Measurements from ENCODE around the gene C1orf226.

Gene C1orf226

DNA sequence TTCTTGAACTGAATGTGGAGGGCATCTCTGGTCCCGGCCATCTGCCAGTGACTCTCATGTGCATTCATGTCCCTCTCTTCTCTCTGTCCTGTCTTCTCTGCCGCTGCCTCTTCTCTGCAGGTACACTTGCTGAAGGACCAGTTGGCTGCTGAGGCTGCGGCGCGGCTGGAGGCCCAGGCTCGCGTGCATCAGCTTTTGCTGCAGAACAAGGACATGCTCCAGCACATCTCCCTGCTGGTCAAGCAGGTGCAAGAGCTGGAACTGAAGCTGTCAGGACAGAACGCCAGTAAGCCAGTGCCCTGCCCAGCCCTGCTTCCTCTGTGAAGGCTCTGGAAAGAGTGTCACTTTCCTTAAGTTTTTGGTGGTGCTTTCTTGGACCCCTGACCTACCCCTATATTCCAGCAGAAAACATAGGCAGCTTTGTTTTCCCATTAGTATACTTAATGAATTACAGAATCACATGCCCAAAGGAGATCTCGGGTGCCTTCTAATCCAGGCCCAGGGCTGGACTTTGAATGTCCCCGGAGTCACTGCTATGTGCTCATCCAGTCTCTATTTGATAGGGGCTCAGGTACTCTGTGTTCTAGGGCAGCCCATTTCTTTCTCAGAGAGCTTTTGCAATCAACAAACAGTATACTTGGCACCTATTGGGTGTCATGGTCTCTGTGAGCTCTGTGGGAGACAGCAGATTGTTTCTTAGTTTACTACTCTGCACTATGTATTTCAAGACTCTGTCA, 16.1 kb upstream of the C1orf226 start:
- DNase-seq (ENCODE audit: low read depth in 2 of 2), result no peak

DNA sequence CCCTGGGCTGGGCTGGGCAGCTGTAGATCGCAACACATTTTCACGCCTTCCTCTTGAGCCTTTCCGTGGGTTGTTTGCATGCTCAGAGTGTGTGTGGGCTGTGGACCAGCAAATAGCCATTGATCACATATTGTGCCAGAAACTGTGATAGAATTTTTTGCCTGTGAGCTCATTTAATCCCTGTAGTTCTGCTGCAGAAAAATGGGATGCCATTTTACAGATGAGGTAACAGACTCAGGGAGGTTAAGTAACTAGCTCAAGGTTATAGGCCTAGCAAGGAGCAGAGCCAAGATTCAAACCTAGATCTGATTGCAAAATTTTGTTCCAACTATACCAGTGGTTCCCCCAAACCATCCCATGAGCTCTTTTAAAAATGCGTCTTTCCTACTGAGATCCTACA, 15.4 kb upstream of the C1orf226 start:
- DNase-seq (ENCODE audit: low read depth in 2 of 2), result no peak

DNA sequence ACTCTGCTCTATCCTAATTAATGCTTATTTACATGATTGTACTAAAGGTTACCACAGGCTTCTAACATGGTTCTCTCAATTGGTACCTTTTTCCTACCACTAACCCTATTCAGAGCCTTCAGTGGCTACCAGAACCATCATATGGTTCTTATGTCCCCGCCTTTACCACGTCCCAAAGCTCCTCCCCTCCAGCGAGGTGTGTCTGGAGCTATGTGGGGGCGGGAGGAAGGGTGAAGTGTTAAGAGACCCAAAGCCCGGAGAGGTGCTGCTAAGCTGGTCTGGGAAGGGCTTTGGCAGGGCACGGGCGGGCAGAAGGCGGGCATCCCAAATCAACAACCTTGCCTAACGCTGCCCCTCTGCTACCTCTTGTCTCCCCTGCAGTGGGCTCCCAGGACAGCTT, 14.9 kb upstream of the C1orf226 start:
- DNase-seq (ENCODE audit: low read depth in 2 of 2), result no peak

DNA sequence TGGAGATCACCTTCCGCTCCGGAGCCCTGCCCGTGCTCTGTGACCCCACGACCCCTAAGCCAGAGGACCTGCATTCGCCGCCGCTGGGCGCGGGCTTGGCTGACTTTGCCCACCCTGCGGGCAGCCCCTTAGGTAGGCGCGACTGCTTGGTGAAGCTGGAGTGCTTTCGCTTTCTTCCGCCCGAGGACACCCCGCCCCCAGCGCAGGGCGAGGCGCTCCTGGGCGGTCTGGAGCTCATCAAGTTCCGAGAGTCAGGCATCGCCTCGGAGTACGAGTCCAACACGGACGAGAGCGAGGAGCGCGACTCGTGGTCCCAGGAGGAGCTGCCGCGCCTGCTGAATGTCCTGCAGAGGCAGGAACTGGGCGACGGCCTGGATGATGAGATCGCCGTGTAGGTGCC, 14.5 kb upstream of the C1orf226 start:
- no peak for DNase-seq (ENCODE audit: low read depth in 2 of 2)

DNA sequence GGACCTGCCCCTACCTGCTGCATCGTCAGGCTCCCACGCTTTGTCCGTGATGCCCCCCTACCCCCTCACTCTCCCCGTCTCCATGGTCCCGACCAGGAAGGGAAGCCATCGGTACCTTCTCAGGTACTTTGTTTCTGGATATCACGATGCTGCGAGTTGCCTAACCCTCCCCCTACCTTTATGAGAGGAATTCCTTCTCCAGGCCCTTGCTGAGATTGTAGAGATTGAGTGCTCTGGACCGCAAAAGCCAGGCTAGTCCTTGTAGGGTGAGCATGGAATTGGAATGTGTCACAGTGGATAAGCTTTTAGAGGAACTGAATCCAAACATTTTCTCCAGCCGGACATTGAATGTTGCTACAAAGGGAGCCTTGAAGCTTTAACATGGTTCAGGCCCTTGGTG, 13.8 kb upstream of the C1orf226 start:
- no peak for DNase-seq (ENCODE audit: low read depth in 2 of 2)

DNA sequence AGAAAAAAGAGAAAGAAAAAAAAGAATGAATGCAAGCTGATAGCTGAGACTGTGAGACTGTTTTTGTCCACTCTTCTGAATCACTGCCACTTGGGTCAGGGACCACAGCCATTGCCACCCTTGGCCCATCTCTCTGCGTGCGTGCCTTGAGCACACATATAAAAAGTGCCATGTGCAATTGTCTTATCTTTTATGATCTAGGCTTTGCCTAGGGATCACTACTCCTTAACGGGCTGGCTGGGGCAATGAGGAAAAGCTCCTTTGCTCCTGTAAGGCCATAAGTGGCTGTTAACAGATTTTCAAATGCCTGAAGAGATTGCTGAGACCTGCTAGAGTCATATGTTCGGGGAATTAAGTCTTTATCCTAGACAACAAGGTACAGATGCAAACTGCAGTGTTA, 13.1 kb upstream of the C1orf226 start:
- no peak for DNase-seq (ENCODE audit: low read depth in 2 of 2)

DNA sequence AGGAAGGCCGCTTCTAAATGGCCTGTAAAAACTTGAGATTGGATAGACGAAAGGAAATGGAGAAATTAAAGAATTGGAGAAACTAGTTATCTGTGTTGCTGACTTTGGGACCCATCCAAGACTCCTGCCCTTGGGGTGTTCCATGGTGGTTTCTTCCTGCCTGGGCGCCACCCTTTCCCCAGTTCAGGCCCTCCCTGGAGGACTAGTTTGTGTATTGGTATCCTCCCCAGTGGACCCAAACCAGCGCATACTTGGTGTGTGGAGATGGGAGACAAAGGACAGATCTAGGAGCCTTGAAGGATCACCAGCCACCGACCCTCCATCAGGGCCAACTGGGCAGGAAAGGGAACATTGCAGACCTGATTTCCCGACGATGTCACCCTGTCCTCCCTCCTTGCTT, 12.0 kb upstream of the C1orf226 start:
- no peak for DNase-seq (ENCODE audit: low read depth in 2 of 2)

DNA sequence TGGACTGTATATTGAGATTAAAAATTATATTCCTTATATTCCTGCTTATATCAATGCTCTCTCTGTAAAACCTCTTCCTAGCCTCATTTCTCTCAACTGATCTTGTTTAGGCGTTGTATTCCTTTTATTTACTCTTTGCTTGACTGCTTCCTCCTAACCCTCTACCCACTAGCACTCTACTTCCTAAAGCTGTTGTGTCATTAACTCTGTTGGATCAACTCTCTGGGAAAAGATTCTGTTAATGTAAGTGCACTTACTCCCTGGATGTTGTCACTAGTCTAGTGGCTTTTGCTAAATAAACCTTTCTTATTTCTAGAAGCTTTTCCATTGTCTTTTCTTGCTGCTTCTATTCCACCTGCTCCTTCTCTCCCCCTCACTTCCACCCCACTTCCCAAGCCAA, 11.4 kb upstream of the C1orf226 start:
- DNase-seq (ENCODE audit: low read depth in 2 of 2), result no peak

DNA sequence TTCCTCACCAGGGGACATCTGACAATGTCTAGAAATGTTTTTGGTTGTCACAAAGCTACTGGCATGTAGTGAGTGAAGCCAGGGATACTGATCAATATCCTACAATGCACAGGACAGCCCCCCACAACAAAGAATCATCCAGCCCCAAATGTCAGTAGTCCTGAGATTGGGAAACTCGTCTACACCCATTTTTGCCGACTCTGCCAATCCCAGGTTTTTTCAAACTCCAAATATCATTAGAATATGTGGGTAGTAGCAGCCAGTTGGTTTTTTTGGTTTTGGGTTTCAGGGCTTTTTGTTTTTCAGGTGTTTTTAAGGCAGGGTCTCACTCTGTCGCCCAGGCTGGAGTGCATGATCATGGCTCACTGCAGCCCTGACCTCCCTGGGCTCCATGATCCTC, 10.8 kb upstream of the C1orf226 start:
- DNase-seq (ENCODE audit: low read depth in 2 of 2), result no peak

DNA sequence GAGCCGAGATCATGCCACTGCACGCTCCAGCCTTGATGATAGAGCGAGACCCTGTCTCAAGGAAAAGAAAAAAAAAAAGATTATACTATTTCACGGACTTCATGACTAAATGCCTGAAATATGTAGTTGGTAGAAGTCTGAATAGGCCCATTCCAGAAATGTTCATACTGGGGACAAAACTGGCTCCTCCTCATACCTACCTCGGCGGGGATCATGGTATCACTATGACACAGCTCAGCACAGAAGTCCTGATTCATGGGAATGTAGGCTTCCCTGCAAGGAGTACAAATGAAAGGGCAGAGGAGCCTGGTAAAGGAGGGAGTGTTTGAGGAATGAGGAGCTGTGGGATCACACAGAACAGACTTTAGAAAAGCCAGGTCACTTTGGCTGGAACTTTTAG, 9.9 kb upstream of the C1orf226 start:
- DNase-seq (ENCODE audit: low read depth in 2 of 2), result no peak

DNA sequence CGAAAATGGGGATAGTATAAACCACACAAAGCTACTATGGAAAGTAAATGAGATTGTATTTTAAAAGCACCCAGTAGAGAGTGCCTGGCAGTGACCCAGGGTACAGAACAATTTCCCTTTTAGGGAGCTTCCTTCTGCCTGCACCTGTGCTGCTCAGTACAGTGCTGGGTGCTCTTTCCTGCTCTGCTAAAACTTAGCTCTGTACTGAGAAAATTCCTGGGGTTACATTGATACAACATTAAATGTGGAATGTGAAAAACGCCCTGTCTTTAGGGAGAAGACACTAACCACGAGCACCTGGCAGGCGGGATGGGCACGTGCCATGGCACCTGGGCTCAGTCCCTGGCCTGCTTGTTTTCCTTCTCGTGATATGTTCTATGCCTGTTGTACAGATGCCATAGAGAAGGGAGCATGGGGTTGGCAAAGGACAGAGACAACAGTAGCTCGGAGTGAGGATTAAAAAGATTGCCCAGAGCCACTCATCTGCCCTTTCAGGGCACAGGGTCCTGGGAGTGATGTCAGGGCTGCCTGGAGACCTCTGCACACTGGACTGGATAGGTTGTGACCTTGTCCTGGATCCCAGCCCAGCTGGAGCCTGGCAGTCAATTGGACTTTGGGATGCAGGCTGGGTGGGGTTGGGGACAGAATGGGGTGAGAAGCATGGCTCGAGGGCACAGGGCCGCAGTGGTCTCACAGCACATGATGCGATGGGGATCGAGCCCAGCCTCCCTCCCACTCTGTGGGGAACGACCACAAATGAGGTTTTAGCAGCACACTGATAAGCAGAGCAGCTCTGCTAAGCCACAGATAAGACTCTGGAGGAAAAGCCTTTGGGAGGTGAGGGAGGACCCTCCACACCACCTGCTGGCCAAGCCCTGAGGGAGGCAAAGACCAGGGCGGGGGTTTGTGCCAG, 9.1 kb upstream of the C1orf226 start:
- no peak for DNase-seq (ENCODE audit: low read depth in 2 of 2)

DNA sequence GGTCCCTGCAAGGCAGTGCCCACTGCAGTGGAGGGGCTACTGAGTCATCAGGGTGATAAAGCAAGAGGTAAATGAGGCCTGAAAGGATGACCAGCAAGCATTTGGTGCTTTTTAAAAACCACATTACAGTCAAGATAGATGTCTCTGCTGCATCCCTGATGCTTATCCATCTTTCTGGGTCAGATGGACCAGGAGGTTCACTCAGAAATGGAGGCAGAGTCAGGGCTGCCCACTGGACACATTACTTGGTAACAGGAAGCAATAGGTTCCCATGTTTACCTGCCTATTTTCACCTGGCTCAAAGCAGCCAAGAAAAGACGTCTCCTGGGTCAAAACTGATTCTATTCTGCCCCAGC, 8.5 kb upstream of the C1orf226 start:
- DNase-seq (ENCODE audit: low read depth in 2 of 2), result no peak

DNA sequence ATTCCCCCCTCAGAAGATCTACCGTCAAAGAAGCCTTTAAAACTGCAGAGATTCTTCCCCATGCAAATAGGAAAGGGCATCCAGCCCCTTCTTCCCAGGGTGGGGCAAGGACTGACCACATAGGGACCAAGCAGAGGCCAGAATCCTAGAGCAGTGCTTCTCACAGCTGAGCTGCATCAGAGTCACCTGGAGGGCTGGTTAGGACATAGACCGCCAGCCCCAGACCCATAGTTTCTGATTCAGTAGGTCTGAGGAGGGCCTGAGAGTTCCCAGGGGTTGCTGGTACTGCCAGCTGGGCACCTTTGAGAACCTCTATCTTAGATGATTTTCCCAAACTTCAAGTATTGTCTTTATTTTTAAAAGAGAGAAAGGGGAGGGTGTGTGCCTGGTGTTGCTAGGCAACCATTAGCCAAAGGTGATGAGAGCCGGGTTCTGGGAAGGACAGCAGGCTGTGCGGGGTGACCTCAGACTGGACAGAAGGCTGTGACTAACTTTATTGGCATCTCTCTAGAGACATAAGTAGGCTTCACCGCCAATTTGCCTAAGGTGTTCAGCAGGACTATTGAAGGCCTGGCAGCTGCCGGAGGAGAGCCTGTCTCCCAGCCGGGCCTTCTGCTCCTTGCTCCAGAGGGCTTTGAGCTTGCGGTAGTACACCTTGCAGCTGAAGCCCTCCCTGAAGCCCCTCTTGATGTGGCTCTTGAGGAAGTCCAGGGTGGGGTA, 7.8 kb upstream of the C1orf226 start:
- DNase-seq (ENCODE audit: low read depth in 2 of 2), result no peak

DNA sequence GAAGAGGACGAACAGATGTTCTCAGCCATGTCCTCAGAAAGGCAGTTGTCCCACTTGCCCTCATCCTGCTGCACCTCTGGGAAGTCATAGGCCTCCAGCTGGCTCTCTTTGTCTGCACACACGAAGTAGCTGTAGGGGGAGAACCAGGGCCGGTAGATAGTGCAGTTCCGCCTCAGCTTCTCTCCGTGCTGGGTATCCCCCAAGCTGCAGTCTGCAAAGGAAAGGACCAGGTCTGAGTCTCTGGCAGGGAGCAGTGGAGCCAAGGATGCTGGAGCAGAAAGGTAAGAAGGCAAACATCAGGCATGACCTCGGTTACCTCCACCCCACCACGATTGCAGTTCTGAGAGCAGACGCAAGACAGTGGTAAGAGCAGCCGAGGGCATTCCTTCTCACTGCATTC, 7.1 kb upstream of the C1orf226 start:
- no peak for DNase-seq (ENCODE audit: low read depth in 2 of 2)

DNA sequence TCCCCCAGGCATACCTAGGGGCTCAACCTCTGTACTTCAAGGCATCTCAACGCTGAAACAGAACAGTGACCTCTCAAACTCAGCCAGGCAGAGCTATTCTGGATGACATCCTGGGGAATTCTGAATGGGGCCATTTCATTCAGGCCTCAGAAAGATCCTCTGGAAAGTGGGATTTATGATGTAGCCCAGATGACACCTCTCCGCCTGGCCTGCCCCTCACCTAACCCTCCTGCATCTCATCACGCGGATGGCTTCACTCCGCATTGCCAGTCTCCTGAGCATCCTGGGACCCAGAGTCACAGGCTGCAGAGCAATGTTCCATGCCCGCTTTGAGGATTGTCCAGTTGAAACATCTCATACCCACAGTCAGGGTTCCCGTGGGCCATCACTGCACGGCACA, 6.1 kb upstream of the C1orf226 start:
- DNase-seq (ENCODE audit: low read depth in 2 of 2), result no peak

DNA sequence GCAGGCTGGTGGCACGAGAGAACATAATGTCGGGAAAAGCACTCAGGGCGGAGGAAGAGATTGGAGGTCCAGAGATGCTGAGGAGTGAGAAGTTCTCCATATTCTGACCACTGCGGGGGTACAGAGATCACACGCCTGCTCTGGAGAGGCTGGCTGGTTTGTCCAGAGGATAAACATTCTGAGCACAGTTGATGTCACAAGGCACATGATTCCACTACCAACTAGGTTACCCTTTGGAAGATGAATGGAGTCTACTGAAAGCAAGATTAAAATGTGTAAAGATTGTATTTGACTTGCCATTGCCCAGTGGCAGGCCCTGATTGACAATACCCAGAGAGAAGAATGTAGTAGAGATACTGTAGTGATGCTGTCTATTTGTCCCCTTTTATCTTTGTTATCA, 4.8 kb upstream of the C1orf226 start, which contains the start of gene SPATA46:
Gene SPATA46 (minus strand): TSS at position 164 of the 400 bp plus-strand sequence. CDS start 64 bp downstream, at position 100.
- no peak for DNase-seq (ENCODE audit: low read depth in 2 of 2)

DNA sequence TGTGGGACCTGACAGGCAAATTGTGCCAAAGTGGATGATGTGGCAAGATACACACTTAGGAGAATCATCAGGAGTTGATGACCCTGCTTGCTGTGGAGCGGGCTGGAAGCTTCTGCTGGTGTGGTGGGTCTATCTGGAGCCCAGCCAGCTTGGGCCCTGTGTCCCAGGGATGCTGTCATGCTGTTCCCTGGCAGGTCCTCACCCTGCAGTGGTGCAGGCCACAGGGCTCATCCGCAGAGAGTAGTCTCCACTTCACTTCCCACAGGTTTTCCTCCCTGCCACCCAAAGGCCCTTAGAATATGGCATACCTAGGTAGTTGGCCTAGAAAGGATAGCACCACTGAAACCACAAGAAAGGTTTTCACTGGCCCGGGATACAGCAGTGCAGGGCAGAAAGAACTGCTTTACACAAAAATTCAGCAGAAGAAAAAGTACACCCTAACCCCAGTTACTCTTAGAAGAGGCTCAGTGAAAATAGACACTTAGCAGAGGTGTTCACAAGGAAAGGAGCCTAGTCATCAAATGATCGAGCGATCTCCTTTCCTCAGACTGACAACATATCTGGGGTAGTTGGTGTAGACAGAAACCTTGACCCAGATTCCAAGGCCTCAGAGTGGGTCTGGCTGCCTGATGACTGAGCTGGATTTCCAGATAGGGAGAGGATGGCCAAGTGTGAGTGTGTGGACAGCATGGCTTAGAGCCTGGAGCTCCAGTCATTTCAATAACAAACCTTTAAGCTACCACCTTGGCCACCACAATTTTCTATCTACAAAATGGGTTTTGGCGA, 1.3 kb upstream of the C1orf226 start:
- DNase-seq (ENCODE audit: low read depth in 2 of 2), result no peak

DNA sequence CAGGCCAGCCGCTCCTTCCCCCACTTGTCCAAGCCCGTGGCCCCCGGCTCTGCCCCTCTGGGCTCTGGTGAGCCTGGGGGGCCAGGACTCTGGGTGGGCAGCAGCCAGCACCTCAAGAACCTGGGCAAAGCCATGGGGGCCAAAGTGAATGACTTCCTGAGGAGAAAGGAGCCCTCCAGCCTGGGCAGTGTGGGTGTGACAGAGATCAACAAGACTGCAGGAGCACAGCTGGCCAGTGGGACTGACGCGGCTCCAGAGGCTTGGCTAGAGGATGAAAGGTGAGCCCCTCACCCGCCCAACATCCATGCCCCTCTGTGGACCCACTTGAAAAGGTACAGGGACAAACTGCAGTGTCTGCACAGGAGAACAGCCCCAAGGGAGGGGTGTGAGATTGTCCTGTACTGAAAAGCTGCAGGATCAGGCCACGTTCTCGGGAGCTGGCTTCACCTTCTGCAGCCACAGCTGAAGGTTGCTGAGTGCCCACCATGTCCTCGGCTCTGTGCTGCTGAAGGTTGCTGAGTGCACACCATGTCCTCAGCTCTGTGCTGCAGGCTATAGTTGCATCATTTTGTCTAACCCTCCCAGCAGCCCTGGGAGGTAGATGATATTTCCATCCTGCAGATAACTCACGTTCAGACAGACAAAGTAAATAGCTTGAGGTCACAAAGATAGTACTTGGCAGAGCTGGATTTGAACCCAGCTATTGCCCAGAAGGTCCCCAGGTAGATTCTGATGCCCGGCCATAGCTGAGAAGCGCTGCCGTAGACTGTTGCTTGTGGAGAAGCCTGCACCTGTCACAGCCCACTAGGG, 618 bp downstream of the C1orf226 start:
- DNase-seq (ENCODE audit: low read depth in 2 of 2), result no peak

DNA sequence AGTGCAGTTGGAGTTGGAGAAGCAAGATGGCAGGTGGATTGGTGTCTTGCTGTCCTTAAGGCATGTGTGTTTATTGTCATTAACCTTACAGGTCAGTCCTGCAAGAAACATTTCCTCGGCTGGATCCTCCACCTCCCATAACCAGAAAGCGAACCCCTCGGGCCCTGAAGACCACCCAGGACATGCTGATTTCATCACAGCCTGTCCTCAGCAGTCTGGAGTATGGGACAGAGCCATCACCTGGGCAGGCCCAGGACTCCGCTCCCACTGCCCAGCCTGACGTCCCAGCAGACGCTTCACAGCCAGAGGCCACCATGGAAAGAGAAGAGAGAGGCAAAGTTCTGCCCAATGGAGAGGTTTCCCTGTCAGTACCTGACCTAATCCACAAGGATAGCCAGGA, 1.6 kb downstream of the C1orf226 start:
- DNase-seq (ENCODE audit: low read depth in 2 of 2), result no peak

DNA sequence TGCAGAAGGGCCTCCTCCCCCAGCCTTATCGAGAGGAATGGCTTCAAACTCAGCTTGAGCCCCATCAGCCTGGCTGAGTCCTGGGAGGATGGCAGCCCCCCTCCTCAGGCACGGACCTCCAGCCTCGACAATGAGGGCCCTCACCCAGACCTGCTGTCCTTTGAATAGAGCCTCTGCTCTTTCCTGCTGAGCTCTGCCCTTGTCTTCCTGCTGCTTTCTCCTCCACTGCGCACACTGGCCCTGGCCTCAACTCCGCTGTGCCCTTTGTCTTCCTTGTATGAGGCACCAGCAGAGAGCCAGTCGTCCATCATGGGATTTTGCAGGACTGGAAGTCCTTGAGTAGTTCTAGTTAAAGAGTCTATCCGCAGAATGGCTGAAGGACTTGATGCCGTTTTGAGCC, 2.0 kb downstream of the C1orf226 start:
- no peak for DNase-seq (ENCODE audit: low read depth in 2 of 2)

DNA sequence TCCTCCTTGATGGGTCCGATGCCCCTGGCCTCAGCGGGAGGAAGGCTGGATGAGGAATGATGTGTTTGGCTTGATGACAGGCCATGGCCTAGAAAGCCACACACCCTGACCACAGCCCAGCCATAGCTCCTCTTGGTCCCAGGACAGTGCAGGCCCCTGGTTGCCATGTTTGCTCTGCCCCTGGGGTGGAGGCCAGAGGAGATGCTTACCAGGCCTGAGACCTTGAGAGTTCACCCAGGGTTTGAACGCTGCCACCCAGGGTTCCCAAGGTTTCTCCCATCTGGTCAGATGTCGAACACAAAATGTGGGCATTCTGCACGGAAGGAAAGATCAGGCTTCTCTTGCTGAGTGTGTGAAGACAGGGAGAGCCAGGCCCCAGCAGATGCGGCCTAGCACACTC, 2.6 kb downstream of the C1orf226 start:
- DNase-seq (ENCODE audit: low read depth in 2 of 2), result no peak
